ENCODE results near the gene HORMAD1. TPM values are rescaled to one million over a fixed set of nuclear protein-coding genes. Genes with fewer than 3 reads are reported as not detected.
A peak's percentile ranks its signal among the peaks of the same experiment; 100 is the strongest.

Gene HORMAD1
- total and polyA plus RNA-seq, 2 of the 8 experiments (the other 6 are each of a cell fraction or from before 2014, with no cell fraction given): not detected

- TF ChIP-seq SIN3A (conservative IDR thresholded peaks at IDR 0.05 in 1 of 2, IDR thresholded peaks at IDR 0.05 in 1 of 2; ENCODE audit: low read depth in 1 of 2, low read length in 2 of 2): peak in 1 of 2 experiments; percentile 76; a peak in 1 of 4 replicates
- peak; percentile 71 for TF ChIP-seq POLR2AphosphoS5 (IDR thresholded peaks at IDR 0.05; ENCODE audit: low read depth, low read length)
- TF ChIP-seq SP2 (IDR thresholded peaks at IDR 0.05; ENCODE audit: low read length): peak; percentile 71
- TF ChIP-seq TCF12 (IDR thresholded peaks at IDR 0.05; ENCODE audit: low read depth, low read length): 0 out of 2 replicates have a peak, but pooled peaks have one; percentile 7
- TF ChIP-seq SAP30 (IDR thresholded peaks at IDR 0.05; ENCODE audit: insufficient read depth, insufficient replicate concordance, low read length): peak; percentile 84
- peak; percentile 63; the same call in 1 of the 2 replicates for TF ChIP-seq TBP (IDR thresholded peaks at IDR 0.05; ENCODE audit: low read depth, low read length)
- TF ChIP-seq TAF1 (IDR thresholded peaks at IDR 0.05; ENCODE audit: low read depth, low read length): peak; percentile 52; the same call in 1 of the 2 replicates
These were observed 23.4 kb downstream of the HORMAD1 start, which contains the start of gene GOLPH3L (continued) for GRCh38 chr1:150696995-150697927.

Measured in H1 (cell line).